ENCODE measurements around the gene EMCN. TPM values are rescaled to one million over a fixed set of nuclear protein-coding genes. Genes with fewer than 3 reads are reported as not detected.

The EMCN gene
- total RNA-seq, 1 experiment from 2014 or later = not detected

GRCh38 chr4:100516225-100516624 is 1.6 kb downstream of the EMCN start:
- no peak for DNase-seq
- Histone ChIP-seq H3K36me3 (ENCODE audit: low read depth) (no peaks in the 10 kb centered on the region), H3F3A (ENCODE audit: insufficient read depth, low read depth) (no peaks in the 10 kb centered on the region), H3K4me1 (replicated peaks; ENCODE audit: insufficient read depth) (no peaks in the 10 kb centered on the region), H3K27me3 (ENCODE audit: insufficient read depth, low read depth) (no peaks in the 10 kb centered on the region), H3K9me2 (ENCODE audit: insufficient read depth) (no peaks in the 10 kb centered on the region), H2AFZ (no peak overlapping the region), H3K79me2 (ENCODE audit: low read depth) (no peaks in the 10 kb centered on the region), H3K4me3 (no peak overlapping the region), H3K4me2 (no peak overlapping the region), H3K9me3 (ENCODE audit: insufficient read depth, low read depth) (no peaks in the 10 kb centered on the region), H3K27ac (no peak overlapping the region), H4K20me1 (ENCODE audit: insufficient read depth) (no peaks in the 10 kb centered on the region)
- ChIA-PET POLR2A (ENCODE audit: unreplicated experiment) (no interaction called here), CTCF (no interaction called here)
- no peak for TF ChIP-seq EZH2 (IDR thresholded peaks at IDR 0.05; ENCODE audit: low read depth)
- TF ChIP-seq, protein P1, sequence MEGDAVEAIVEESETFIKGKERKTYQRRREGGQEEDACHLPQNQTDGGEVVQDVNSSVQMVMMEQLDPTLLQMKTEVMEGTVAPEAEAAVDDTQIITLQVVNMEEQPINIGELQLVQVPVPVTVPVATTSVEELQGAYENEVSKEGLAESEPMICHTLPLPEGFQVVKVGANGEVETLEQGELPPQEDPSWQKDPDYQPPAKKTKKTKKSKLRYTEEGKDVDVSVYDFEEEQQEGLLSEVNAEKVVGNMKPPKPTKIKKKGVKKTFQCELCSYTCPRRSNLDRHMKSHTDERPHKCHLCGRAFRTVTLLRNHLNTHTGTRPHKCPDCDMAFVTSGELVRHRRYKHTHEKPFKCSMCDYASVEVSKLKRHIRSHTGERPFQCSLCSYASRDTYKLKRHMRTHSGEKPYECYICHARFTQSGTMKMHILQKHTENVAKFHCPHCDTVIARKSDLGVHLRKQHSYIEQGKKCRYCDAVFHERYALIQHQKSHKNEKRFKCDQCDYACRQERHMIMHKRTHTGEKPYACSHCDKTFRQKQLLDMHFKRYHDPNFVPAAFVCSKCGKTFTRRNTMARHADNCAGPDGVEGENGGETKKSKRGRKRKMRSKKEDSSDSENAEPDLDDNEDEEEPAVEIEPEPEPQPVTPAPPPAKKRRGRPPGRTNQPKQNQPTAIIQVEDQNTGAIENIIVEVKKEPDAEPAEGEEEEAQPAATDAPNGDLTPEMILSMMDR (conservative IDR thresholded peaks at IDR 0.05) = no peak
- BruUV-seq (replicated peaks) = no TSS peak
- intact Hi-C loops (cut with micrococcal nuclease; ENCODE audit: unreplicated experiment) = no loop called here

- Histone ChIP-seq H3K79me2 (ENCODE audit: low read depth) (no peaks in the 10 kb centered on the region), H3K36me3 (ENCODE audit: low read depth) (no peaks in the 10 kb centered on the region), H3K27me3 (ENCODE audit: insufficient read depth, low read depth) (no peaks in the 10 kb centered on the region), H3K9me3 (ENCODE audit: insufficient read depth, low read depth) (no peaks in the 10 kb centered on the region), H2AFZ (no peak overlapping the region), H3K27ac (no peak overlapping the region), H4K20me1 (ENCODE audit: insufficient read depth) (no peaks in the 10 kb centered on the region), H3K4me1 (replicated peaks; ENCODE audit: insufficient read depth) (no peaks in the 10 kb centered on the region), H3K4me3 (no peak overlapping the region), H3F3A (ENCODE audit: insufficient read depth, low read depth) (no peaks in the 10 kb centered on the region), H3K9me2 (ENCODE audit: insufficient read depth) (no peaks in the 10 kb centered on the region), H3K4me2 (no peak overlapping the region)
- CTCF ChIA-PET = no interaction called here
- intact Hi-C loops (cut with micrococcal nuclease; ENCODE audit: unreplicated experiment) = no loop called here
- no TSS peak for BruUV-seq (replicated peaks)
- DNase-seq = no peak
- TF ChIP-seq, protein P1 (conservative IDR thresholded peaks at IDR 0.05) = no peak
- POLR2A ChIA-PET (ENCODE audit: unreplicated experiment) = no interaction called here
These were observed 5.9 kb downstream of the EMCN start for GRCh38 chr4:100511896-100512295.

GRCh38 chr4:100510551-100510950 is 7.3 kb downstream of the EMCN start:
- ChIA-PET CTCF (no interaction called here), POLR2A (ENCODE audit: unreplicated experiment) (no interaction called here)
- no peaks in the 10 kb centered on the region for H3K27me3 ChIP-seq (ENCODE audit: insufficient read depth, low read depth)
- no peak for DNase-seq
- no peaks in the 10 kb centered on the region for H3K9me3 ChIP-seq (ENCODE audit: insufficient read depth, low read depth)
- H3K79me2 ChIP-seq (ENCODE audit: low read depth) = no peaks in the 10 kb centered on the region
- H3K4me3 ChIP-seq = no peak overlapping the region
- no peak for TF ChIP-seq EZH2 (IDR thresholded peaks at IDR 0.05; ENCODE audit: low read depth)
- TF ChIP-seq, protein P1 (conservative IDR thresholded peaks at IDR 0.05) = no peak
- intact Hi-C loops (cut with micrococcal nuclease; ENCODE audit: unreplicated experiment) = no loop called here
- H3F3A ChIP-seq (ENCODE audit: insufficient read depth, low read depth) = no peaks in the 10 kb centered on the region
- no peaks in the 10 kb centered on the region for H3K4me1 ChIP-seq (replicated peaks; ENCODE audit: insufficient read depth)
- H3K27ac ChIP-seq = no peak overlapping the region
- no peaks in the 10 kb centered on the region for H3K9me2 ChIP-seq (ENCODE audit: insufficient read depth)
- BruUV-seq (replicated peaks) = no TSS peak
- H3K4me2 ChIP-seq = no peak overlapping the region
- no peaks in the 10 kb centered on the region for H4K20me1 ChIP-seq (ENCODE audit: insufficient read depth)
- no peaks in the 10 kb centered on the region for H3K36me3 ChIP-seq (ENCODE audit: low read depth)
- no peak overlapping the region for H2AFZ ChIP-seq

All from PC-9 (cell line).